GM23248 (cell line): ENCODE results near the gene ENO4.

Source experiments
- EZH2 ChIP-seq: fragments of 200-600 bp; sonication (generic); IDR thresholded peaks from 2 replicates; pipeline ENCODE4 v1.6.1; 2018; ENCODE audit warnings: antibody characterized with exemption, mild to moderate bottlenecking; ENCODE audit not compliant: insufficient read depth, poor library complexity, severe bottlenecking
- EZH2phosphoT487 ChIP-seq: fragments of 200-600 bp; sonication (generic); IDR thresholded peaks from 2 replicates; pipeline ENCODE4 v1.6.1; 2018; ENCODE audit warnings: antibody characterized with exemption, moderate library complexity, mild to moderate bottlenecking, low read depth; ENCODE audit not compliant: insufficient read depth

DNA sequence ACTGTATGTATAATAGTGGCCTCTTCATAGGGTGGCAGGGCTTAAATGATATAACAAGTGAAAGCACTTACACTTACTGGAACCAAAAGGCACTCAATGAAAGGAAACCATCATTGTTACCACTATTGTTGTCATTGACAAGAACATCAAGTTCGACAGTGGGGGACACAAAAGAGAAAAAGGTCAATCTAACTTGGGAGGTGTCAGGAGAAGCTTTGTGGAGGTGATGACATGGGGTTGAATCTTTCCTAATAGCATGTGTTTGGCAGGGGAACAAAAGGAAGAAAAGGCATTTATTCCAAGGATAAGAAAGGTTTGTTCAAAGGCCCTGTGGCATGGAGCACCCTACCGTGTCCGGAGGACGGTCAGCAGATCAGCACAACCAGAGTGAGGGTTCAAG lies 18.2 kb upstream of the ENO4 start:
- TF ChIP-seq EZH2 = no peak
- no peak for TF ChIP-seq EZH2phosphoT487
